DOHH2 (cell line): ENCODE measurements around the gene HOXB1.
"Not testable (repeated sequence)": the region's sequence is repeated elsewhere in the genome, so short reads cannot be mapped to it uniquely, and the experiment has no call there.

Source experiments
- H3F3A ChIP-seq: fragments of 200-600 bp; sonication (generic), shearing (Covaris generic); 2 replicates; pipeline ENCODE4 v1.6.0; 2016; ENCODE audit warnings: antibody characterized with exemption, mild to moderate bottlenecking; ENCODE audit not compliant: control insufficient read depth, insufficient read depth
- H3K27ac ChIP-seq: fragments of 200-600 bp; sonication (generic); 2 replicates; pipeline ENCODE4 v1.5.1; 2014; ENCODE audit warnings: low read depth, mild to moderate bottlenecking, low read length, moderate library complexity
- H3K27me3 ChIP-seq: fragments of 200-600 bp; sonication (generic); 2 replicates; pipeline ENCODE4 v1.6.1; 2014; ENCODE audit warnings: mild to moderate bottlenecking, low read length, mixed read lengths; ENCODE audit not compliant: control insufficient read depth
- H3K36me3 ChIP-seq: fragments of 200-600 bp; sonication (generic); 2 replicates; pipeline ENCODE4 v1.6.1; 2014; ENCODE audit warnings: mild to moderate bottlenecking, low read length, moderate library complexity, mixed read lengths; ENCODE audit not compliant: control insufficient read depth
- H3K4me1 ChIP-seq: fragments of 200-600 bp; sonication (generic); 2 replicates; pipeline ENCODE4 v1.6.1; 2014; ENCODE audit warnings: mild to moderate bottlenecking, low read length, mixed read lengths; ENCODE audit not compliant: control insufficient read depth
- H3K4me2 ChIP-seq: fragments of 200-600 bp; sonication (generic); 2 replicates; pipeline ENCODE4 v1.6.0; 2014; ENCODE audit warnings: mild to moderate bottlenecking, low read length, moderate library complexity
- H3K4me3 ChIP-seq: fragments of 200-600 bp; sonication (generic); 2 replicates; pipeline ENCODE4 v1.5.1; 2014; ENCODE audit warnings: mild to moderate bottlenecking, low read length, mixed read lengths
- H3K79me2 ChIP-seq: fragments of 200-600 bp; sonication (generic); 2 replicates; pipeline ENCODE4 v1.6.1; 2014; ENCODE audit warnings: mild to moderate bottlenecking, low read length, mixed read lengths; ENCODE audit not compliant: control insufficient read depth
- H3K9me2 ChIP-seq: fragments of 200-600 bp; sonication (generic); replicated peaks from 2 replicates; pipeline ENCODE4 v1.6.1; 2014; ENCODE audit warnings: mild to moderate bottlenecking, low read length, mixed read lengths; ENCODE audit not compliant: control insufficient read depth
- H3K9me3 ChIP-seq: fragments of 200-600 bp; sonication (generic); 2 replicates; pipeline ENCODE4 v1.6.1; 2014; ENCODE audit warnings: antibody characterized with exemption, low read length, mixed read lengths; ENCODE audit not compliant: control insufficient read depth, insufficient read depth
- H4K20me1 ChIP-seq: fragments of 200-600 bp; sonication (generic); 2 replicates; pipeline ENCODE4 v1.6.0; 2014; ENCODE audit warnings: low read depth, mild to moderate bottlenecking, antibody characterized with exemption, low read length, moderate library complexity; ENCODE audit not compliant: control insufficient read depth, insufficient read depth
- EZH2phosphoT487 ChIP-seq: fragments of 200-600 bp; sonication (generic); IDR thresholded peaks from 2 replicates; pipeline ENCODE4 v1.6.1; 2017; ENCODE audit warnings: borderline replicate concordance, mild to moderate bottlenecking, antibody characterized with exemption, low read length, moderate library complexity, mixed read lengths
- TF ChIP-seq, protein P1 (sequence below): fragments of 200-600 bp; sonication (generic); IDR thresholded peaks from one replicate; pipeline ENCODE4 v1.5.1; 2014; ENCODE audit warnings: antibody characterized with exemption, mild to moderate bottlenecking, low read depth, low read length; ENCODE audit not compliant: poor library complexity, severe bottlenecking

Gene HOXB1

GRCh38 chr17:48483471-48484131 lies 47.2 kb downstream of the HOXB1 start:
- H3K9me2 ChIP-seq = no peaks in the 10 kb centered on the region
- H3K27me3 ChIP-seq = peaks cover 14% of the 10 kb centered on the region
- no peaks in the 10 kb centered on the region for H3K36me3 ChIP-seq
- no peaks in the 10 kb centered on the region for H4K20me1 ChIP-seq
- H3K4me3 ChIP-seq = no peak overlapping the region
- H3K9me3 ChIP-seq = no peaks in the 10 kb centered on the region
- TF ChIP-seq, protein P1, sequence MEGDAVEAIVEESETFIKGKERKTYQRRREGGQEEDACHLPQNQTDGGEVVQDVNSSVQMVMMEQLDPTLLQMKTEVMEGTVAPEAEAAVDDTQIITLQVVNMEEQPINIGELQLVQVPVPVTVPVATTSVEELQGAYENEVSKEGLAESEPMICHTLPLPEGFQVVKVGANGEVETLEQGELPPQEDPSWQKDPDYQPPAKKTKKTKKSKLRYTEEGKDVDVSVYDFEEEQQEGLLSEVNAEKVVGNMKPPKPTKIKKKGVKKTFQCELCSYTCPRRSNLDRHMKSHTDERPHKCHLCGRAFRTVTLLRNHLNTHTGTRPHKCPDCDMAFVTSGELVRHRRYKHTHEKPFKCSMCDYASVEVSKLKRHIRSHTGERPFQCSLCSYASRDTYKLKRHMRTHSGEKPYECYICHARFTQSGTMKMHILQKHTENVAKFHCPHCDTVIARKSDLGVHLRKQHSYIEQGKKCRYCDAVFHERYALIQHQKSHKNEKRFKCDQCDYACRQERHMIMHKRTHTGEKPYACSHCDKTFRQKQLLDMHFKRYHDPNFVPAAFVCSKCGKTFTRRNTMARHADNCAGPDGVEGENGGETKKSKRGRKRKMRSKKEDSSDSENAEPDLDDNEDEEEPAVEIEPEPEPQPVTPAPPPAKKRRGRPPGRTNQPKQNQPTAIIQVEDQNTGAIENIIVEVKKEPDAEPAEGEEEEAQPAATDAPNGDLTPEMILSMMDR = no peak
- no peak for TF ChIP-seq EZH2phosphoT487
- H3K27ac ChIP-seq = no peak overlapping the region
- no peak overlapping the region for H3K4me2 ChIP-seq
- no peaks in the 10 kb centered on the region for H3K79me2 ChIP-seq
- peaks cover 10% of the 10 kb centered on the region for H3K4me1 ChIP-seq
- no peaks in the 10 kb centered on the region for H3F3A ChIP-seq

GRCh38 chr17:48483004-48483403 lies 47.8 kb downstream of the HOXB1 start:
- H3K9me2 ChIP-seq = no peaks in the 10 kb centered on the region
- H3K9me3 ChIP-seq = no peaks in the 10 kb centered on the region
- no peak overlapping the region for H3K27ac ChIP-seq
- peaks cover 16% of the 10 kb centered on the region for H3K4me1 ChIP-seq
- TF ChIP-seq, protein P1 = no peak
- TF ChIP-seq EZH2phosphoT487 = no peak
- no peak overlapping the region for H3K4me3 ChIP-seq
- H4K20me1 ChIP-seq = no peaks in the 10 kb centered on the region
- no peaks in the 10 kb centered on the region for H3K36me3 ChIP-seq
- H3K4me2 ChIP-seq = no peak overlapping the region
- H3F3A ChIP-seq = no peaks in the 10 kb centered on the region
- H3K79me2 ChIP-seq = no peaks in the 10 kb centered on the region
- H3K27me3 ChIP-seq = peaks cover 14% of the 10 kb centered on the region

- not testable (repeated sequence) for H3K4me2 ChIP-seq, H3K4me3 ChIP-seq, H4K20me1 ChIP-seq, H3F3A ChIP-seq, H3K9me3 ChIP-seq, H3K9me2 ChIP-seq, H3K79me2 ChIP-seq, H3K36me3 ChIP-seq, H3K27ac ChIP-seq
- Histone ChIP-seq H3K27me3 (peaks cover 14% of the 10 kb centered on the region), H3K4me1 (peaks cover 16% of the 10 kb centered on the region)
Observed at GRCh38 chr17:48482301-48482700, 48.5 kb downstream of the HOXB1 start.

GRCh38 chr17:48479014-48479402 lies 51.8 kb downstream of the HOXB1 start:
- Histone ChIP-seq H3K4me1 (peaks cover 16% of the 10 kb centered on the region), H3K4me2 (no peak overlapping the region), H4K20me1 (no peaks in the 10 kb centered on the region), H3K9me3 (no peaks in the 10 kb centered on the region), H3K9me2 (no peaks in the 10 kb centered on the region), H3K4me3 (no peak overlapping the region), H3K36me3 (no peaks in the 10 kb centered on the region), H3K27me3 (peaks cover 8% of the 10 kb centered on the region), H3F3A (no peaks in the 10 kb centered on the region), H3K27ac (no peak overlapping the region), H3K79me2 (no peaks in the 10 kb centered on the region)
- no peak for TF ChIP-seq EZH2phosphoT487
- TF ChIP-seq, protein P1 = no peak
